RWPE2 (cell line): ENCODE measurements around the gene MET.

Source experiments
- ATAC-seq: fragments of 200-7000 bp; cut with Tn5 transposase; 3 replicates; pipeline ENCODE4 v1.9.1; 2021; ENCODE audit warnings: low read depth
- DNase-seq: peaks from one replicate; pipeline ENCODE4 v3.0.0-alpha.2; 2020; ENCODE audit warnings: low spot score
- H3K27ac ChIP-seq: fragments of 450-650 bp; 2 replicates; pipeline ENCODE4 v1.5.1; 2017; ENCODE audit warnings: mild to moderate bottlenecking; ENCODE audit not compliant: poor library complexity, severe bottlenecking
- H3K27me3 ChIP-seq: fragments of 250-450 bp; sonication (Bioruptor Pico); 2 replicates; pipeline ENCODE4 v1.5.1; 2021; ENCODE audit warnings: mild to moderate bottlenecking, moderate library complexity; ENCODE audit not compliant: insufficient read depth, poor library complexity, severe bottlenecking
- H3K36me3 ChIP-seq: fragments of 250-450 bp; sonication (Bioruptor Pico); 2 replicates; pipeline ENCODE4 v1.5.1; 2020; ENCODE audit warnings: low read depth, mild to moderate bottlenecking, moderate library complexity
- H3K4me1 ChIP-seq: fragments of 250-450 bp; sonication (Bioruptor Pico); 2 replicates; pipeline ENCODE4 v1.5.1; 2021; ENCODE audit warnings: mild to moderate bottlenecking, moderate library complexity; ENCODE audit not compliant: insufficient read depth, poor library complexity, severe bottlenecking
- H3K4me3 ChIP-seq: fragments of 250-450 bp; sonication (Bioruptor Pico); 2 replicates; pipeline ENCODE4 v1.5.1; 2021; ENCODE audit warnings: mild to moderate bottlenecking, moderate library complexity; ENCODE audit not compliant: severe bottlenecking
- H3K9me3 ChIP-seq: fragments of 250-450 bp; sonication (Bioruptor Pico); 2 replicates; pipeline ENCODE4 v1.5.1; 2021; ENCODE audit warnings: mild to moderate bottlenecking, moderate library complexity; ENCODE audit not compliant: severe bottlenecking
- CTCF ChIP-seq: fragments of 450-650 bp; IDR thresholded peaks from one replicate; pipeline ENCODE4 v1.5.1; 2017; ENCODE audit warnings: mild to moderate bottlenecking, moderate library complexity; ENCODE audit not compliant: poor library complexity, severe bottlenecking

The MET gene

GRCh38 chr7:116630932-116631671, 40.9 kb upstream of the MET start:
- ATAC-seq (peak; percentile 87), DNase-seq (peak; percentile 85)
- Histone ChIP-seq H3K36me3 (no peaks in the 10 kb centered on the region), H3K27ac (peak overlapping the region; percentile 72), H3K27me3 (no peaks in the 10 kb centered on the region), H3K9me3 (no peaks in the 10 kb centered on the region), H3K4me1 (peaks cover 59% of the 10 kb centered on the region), H3K4me3 (no peak overlapping the region)
- TF ChIP-seq CTCF = no peak

GRCh38 chr7:116631676-116632075, 40.3 kb upstream of the MET start:
- DNase-seq (no peak), ATAC-seq (no peak)
- H3K4me3 ChIP-seq = no peak overlapping the region
- H3K27ac ChIP-seq = peak overlapping the region; percentile 72
- no peaks in the 10 kb centered on the region for H3K36me3 ChIP-seq
- no peak for TF ChIP-seq CTCF
- H3K27me3 ChIP-seq = no peaks in the 10 kb centered on the region
- H3K9me3 ChIP-seq = no peaks in the 10 kb centered on the region
- peaks cover 59% of the 10 kb centered on the region for H3K4me1 ChIP-seq

DNA sequence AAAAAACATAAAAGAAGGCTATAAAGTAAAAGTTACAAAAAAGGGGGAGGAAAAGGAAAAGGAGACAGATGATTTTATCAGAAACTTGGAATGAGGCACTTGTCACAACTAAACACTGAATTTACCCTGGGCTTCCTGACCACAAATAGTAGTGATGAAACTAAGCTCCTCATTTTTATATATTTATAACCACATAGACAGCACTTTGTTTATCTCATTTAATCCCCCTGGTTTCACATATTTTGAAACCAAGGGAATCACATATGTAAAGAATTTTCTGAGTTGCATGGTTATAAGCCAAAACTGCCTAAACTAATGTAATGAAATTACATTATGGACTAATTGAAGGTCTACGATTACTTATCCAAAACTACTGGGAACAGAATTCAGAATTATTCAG, 39.6 kb upstream of the MET start:
- H3K4me1 ChIP-seq = peaks cover 59% of the 10 kb centered on the region
- H3K4me3 ChIP-seq = no peak overlapping the region
- ATAC-seq = no peak
- no peaks in the 10 kb centered on the region for H3K9me3 ChIP-seq
- no peak for TF ChIP-seq CTCF
- H3K27ac ChIP-seq = peak overlapping the region; percentile 72
- H3K36me3 ChIP-seq = no peaks in the 10 kb centered on the region
- H3K27me3 ChIP-seq = no peaks in the 10 kb centered on the region
- no peak for DNase-seq

DNA sequence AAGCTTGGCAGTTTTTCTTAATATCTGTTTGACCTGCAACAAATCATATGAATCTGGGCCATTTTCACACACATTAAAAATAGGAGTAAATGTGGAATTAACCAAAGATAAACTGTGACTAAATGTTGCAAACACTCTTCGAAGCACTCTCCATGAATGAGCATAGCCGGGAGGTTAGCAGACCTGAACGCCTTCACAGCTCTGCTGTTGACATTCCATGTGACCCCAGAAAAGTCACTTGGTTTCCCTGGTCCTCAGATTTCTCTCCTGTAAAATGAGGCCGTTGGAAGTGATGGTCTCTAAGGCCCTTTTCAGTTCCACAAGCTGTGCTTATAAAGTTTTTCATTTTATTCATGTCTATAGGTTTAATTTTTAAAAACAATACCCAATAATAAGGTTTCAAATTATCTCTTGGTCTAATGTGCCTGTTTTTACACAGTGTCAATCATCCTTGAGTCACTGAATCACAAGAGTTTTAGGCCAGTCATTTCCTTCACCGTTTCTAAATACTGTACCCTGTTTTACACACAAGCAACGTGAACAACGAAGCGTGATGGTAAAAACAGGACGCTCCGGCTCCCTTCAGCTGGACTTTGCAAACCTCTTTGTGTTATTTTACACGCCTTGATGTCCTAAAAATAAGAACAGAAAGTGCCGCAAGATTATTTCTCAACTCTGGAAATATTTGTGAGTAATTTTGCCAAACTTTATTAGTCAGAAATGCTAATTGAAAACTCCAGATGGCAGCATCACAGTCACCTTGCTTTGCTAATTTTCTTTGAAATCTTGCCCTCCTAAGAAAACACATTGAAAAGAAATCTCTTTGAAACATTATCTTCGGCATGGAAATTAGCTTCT, 38.6 kb upstream of the MET start:
- no peak for DNase-seq
- Histone ChIP-seq H3K4me1 (peaks cover 57% of the 10 kb centered on the region), H3K4me3 (no peak overlapping the region), H3K27ac (peak overlapping the region; percentile 72), H3K27me3 (no peaks in the 10 kb centered on the region), H3K9me3 (no peaks in the 10 kb centered on the region), H3K36me3 (no peaks in the 10 kb centered on the region)
- peak; percentile 55 for ATAC-seq
- peak; percentile 55 for TF ChIP-seq CTCF
